ENCODE data around the gene DCTN4.

The DCTN4 gene

DNA sequence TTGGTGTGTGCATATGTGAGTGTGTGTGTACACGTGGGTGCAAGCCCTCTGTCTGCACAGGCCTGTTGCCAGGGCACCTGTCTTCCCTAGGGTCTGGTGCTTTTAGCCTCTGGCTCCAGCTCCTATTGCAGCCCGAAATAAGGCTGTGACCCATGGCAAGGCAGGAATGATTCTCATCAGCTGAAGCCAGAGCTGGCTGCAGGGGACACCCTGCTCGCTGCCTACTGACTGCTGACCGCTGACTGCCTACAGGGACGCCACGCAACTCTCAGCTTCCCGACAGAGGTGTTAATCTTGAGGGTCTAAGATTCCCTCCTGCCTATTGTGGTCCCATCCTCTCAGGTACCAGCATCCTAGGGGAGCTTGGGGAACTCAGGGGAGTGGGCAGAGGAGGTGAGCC is 97.7 kb downstream of the DCTN4 start, which contains the start of gene MYOZ3:
Gene MYOZ3, plus strand, starts transcription at position 166 of the 400 bp plus-strand sequence. CDS start 1,691 bp downstream, outside the sequence.
- TF ChIP-seq EZH2phosphoT487 (conservative IDR thresholded peaks at IDR 0.05; ENCODE audit: low read length): no peak
- TF ChIP-seq, protein P1, sequence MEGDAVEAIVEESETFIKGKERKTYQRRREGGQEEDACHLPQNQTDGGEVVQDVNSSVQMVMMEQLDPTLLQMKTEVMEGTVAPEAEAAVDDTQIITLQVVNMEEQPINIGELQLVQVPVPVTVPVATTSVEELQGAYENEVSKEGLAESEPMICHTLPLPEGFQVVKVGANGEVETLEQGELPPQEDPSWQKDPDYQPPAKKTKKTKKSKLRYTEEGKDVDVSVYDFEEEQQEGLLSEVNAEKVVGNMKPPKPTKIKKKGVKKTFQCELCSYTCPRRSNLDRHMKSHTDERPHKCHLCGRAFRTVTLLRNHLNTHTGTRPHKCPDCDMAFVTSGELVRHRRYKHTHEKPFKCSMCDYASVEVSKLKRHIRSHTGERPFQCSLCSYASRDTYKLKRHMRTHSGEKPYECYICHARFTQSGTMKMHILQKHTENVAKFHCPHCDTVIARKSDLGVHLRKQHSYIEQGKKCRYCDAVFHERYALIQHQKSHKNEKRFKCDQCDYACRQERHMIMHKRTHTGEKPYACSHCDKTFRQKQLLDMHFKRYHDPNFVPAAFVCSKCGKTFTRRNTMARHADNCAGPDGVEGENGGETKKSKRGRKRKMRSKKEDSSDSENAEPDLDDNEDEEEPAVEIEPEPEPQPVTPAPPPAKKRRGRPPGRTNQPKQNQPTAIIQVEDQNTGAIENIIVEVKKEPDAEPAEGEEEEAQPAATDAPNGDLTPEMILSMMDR (IDR thresholded peaks at IDR 0.05; ENCODE audit: insufficient read depth, low read length, poor library complexity, severe bottlenecking): no peak
- no peaks in the 10 kb centered on the region for H3K9me2 ChIP-seq (replicated peaks; ENCODE audit: insufficient read depth, low read length)
- H3K4me3 ChIP-seq (ENCODE audit: insufficient read depth, low read length, poor library complexity, severe bottlenecking): no peak within 1 kb of the TSS
- no peaks in the 10 kb centered on the region for H3F3A ChIP-seq (ENCODE audit: insufficient read depth)
- no peak within 1 kb of the TSS for H2AFZ ChIP-seq (ENCODE audit: low read depth, low read length, severe bottlenecking)
- no peak within 1 kb of the TSS for H3K27ac ChIP-seq (ENCODE audit: low read depth, low read length)
- H3K27me3 ChIP-seq (ENCODE audit: low read length): no peaks in the 10 kb centered on the region
- H3K9me3 ChIP-seq (ENCODE audit: insufficient read depth, low read length): no peaks in the 10 kb centered on the region
- H3K9ac ChIP-seq (ENCODE audit: low read length): no peak within 1 kb of the TSS
- no peaks in the 10 kb centered on the region for H4K20me1 ChIP-seq (ENCODE audit: low read depth, low read length)
- no peaks in the 10 kb centered on the region for H3K79me2 ChIP-seq (ENCODE audit: insufficient read depth, low read length)
- no peak within 1 kb of the TSS for H3K4me2 ChIP-seq (ENCODE audit: low read depth, low read length, poor library complexity, severe bottlenecking)
- H3K36me3 ChIP-seq (ENCODE audit: low read length): no peaks in the 10 kb centered on the region

GRCh38 chr5:150660108-150660831 is 98.5 kb downstream of the DCTN4 start:
- Histone ChIP-seq H3K27me3 (ENCODE audit: low read length) (no peaks in the 10 kb centered on the region), H3K9me3 (ENCODE audit: insufficient read depth, low read length) (no peaks in the 10 kb centered on the region), H3K4me3 (ENCODE audit: insufficient read depth, low read length, poor library complexity, severe bottlenecking) (no peak overlapping the region), H3K79me2 (ENCODE audit: insufficient read depth, low read length) (no peaks in the 10 kb centered on the region), H3K27ac (ENCODE audit: low read depth, low read length) (no peak overlapping the region), H3K9ac (ENCODE audit: low read length) (no peak overlapping the region), H4K20me1 (ENCODE audit: low read depth, low read length) (no peaks in the 10 kb centered on the region), H3K4me2 (ENCODE audit: low read depth, low read length, poor library complexity, severe bottlenecking) (no peak overlapping the region), H2AFZ (ENCODE audit: low read depth, low read length, severe bottlenecking) (no peak overlapping the region), H3F3A (ENCODE audit: insufficient read depth) (no peaks in the 10 kb centered on the region), H3K36me3 (ENCODE audit: low read length) (no peaks in the 10 kb centered on the region), H3K9me2 (replicated peaks; ENCODE audit: insufficient read depth, low read length) (no peaks in the 10 kb centered on the region)
- TF ChIP-seq, protein P1 (IDR thresholded peaks at IDR 0.05; ENCODE audit: insufficient read depth, low read length, poor library complexity, severe bottlenecking): no peak
- no peak for TF ChIP-seq EZH2phosphoT487 (conservative IDR thresholded peaks at IDR 0.05; ENCODE audit: low read length)

DNA sequence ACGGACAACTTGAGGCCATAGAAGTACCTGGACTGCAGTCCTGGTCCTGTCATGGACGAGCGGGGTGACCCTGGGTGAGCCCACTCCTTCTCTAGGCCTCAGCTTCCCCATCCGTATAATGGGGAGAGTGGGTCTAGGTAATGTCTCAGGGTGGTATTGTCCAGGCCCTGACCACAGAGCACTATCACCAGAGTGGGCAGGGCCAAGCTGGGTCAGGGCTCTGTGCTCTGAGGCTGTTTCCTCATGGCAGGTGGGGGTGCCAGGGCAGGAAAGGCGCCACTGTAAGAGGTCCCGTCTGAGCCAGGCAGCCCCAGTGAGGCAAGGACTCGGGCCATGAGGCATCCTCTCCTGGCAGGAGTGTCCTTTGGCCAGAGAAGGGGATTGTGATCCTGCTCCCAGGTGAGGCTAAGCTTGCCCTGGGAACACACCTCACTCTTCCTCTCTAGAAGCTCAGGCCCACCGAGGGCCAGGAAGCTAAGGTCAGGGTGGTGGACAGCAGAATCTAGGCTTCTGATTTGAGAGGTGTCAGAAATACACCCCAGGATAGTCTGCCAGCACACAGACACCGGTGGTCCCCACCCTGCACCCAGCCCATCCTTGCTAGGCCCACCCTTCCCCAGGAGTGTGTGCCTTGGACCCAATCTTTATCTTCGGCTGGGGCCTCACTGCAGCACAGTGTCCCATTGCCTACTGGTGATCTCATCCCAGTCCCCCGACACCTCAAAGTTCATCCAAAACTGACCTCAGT is 99.3 kb downstream of the DCTN4 start:
- Histone ChIP-seq H3K9ac (ENCODE audit: low read length) (no peak overlapping the region), H2AFZ (ENCODE audit: low read depth, low read length, severe bottlenecking) (no peak overlapping the region), H3K27me3 (ENCODE audit: low read length) (no peaks in the 10 kb centered on the region), H3K9me3 (ENCODE audit: insufficient read depth, low read length) (no peaks in the 10 kb centered on the region), H3K4me2 (ENCODE audit: low read depth, low read length, poor library complexity, severe bottlenecking) (no peak overlapping the region), H3K4me3 (ENCODE audit: insufficient read depth, low read length, poor library complexity, severe bottlenecking) (no peak overlapping the region), H3K9me2 (replicated peaks; ENCODE audit: insufficient read depth, low read length) (no peaks in the 10 kb centered on the region), H3K36me3 (ENCODE audit: low read length) (no peaks in the 10 kb centered on the region), H3K79me2 (ENCODE audit: insufficient read depth, low read length) (no peaks in the 10 kb centered on the region), H3K27ac (ENCODE audit: low read depth, low read length) (no peak overlapping the region), H3F3A (ENCODE audit: insufficient read depth) (no peaks in the 10 kb centered on the region), H4K20me1 (ENCODE audit: low read depth, low read length) (no peaks in the 10 kb centered on the region)
- TF ChIP-seq, protein P1 (IDR thresholded peaks at IDR 0.05; ENCODE audit: insufficient read depth, low read length, poor library complexity, severe bottlenecking): no peak
- no peak for TF ChIP-seq EZH2phosphoT487 (conservative IDR thresholded peaks at IDR 0.05; ENCODE audit: low read length)

All from SU-DHL-6 (cell line).